ENCODE results near the gene SH3BP4. TPM values are rescaled to one million over a fixed set of nuclear protein-coding genes. Genes with fewer than 3 reads are reported as not detected.
A peak's percentile ranks its signal among the peaks of the same experiment; 100 is the strongest.

Gene SH3BP4
- total RNA-seq, 1 donor from 2014 or later: 58.6 TPM

GRCh38 chr2:235027558-235028214 lies 75.9 kb downstream of the SH3BP4 start:
- Mint-ChIP-seq H3K9me3 (ENCODE audit: unreplicated experiment) (no peaks in the 10 kb centered on the region), H3K4me1 (ENCODE audit: unreplicated experiment) (peaks cover 21% of the 10 kb centered on the region), H3K36me3 (ENCODE audit: low read depth, unreplicated experiment) (peaks cover 19% of the 10 kb centered on the region), H3K4me3 (ENCODE audit: unreplicated experiment) (peak overlapping the region; percentile 14), H3K27ac (ENCODE audit: unreplicated experiment) (no peak overlapping the region), H3K27me3 (ENCODE audit: unreplicated experiment) (peaks cover 8% of the 10 kb centered on the region)
- no peak for DNase-seq (ENCODE audit: low spot score)
- no peak for TF ChIP-seq CTCF (IDR thresholded peaks at IDR 0.05; ENCODE audit: unreplicated experiment)

- Mint-ChIP-seq H3K36me3 (ENCODE audit: low read depth, unreplicated experiment) (peaks cover 19% of the 10 kb centered on the region), H3K4me3 (ENCODE audit: unreplicated experiment) (peak overlapping the region; percentile 49), H3K27ac (ENCODE audit: unreplicated experiment) (no peak overlapping the region), H3K4me1 (ENCODE audit: unreplicated experiment) (peaks cover 21% of the 10 kb centered on the region), H3K9me3 (ENCODE audit: unreplicated experiment) (no peaks in the 10 kb centered on the region), H3K27me3 (ENCODE audit: unreplicated experiment) (peaks cover 8% of the 10 kb centered on the region)
- DNase-seq (ENCODE audit: low spot score): no peak
- no peak for TF ChIP-seq CTCF (IDR thresholded peaks at IDR 0.05; ENCODE audit: unreplicated experiment)
Measured at GRCh38 chr2:235028646-235029045, 76.8 kb downstream of the SH3BP4 start.

- Mint-ChIP-seq H3K9me3 (ENCODE audit: unreplicated experiment) (no peaks in the 10 kb centered on the region), H3K27ac (ENCODE audit: unreplicated experiment) (no peak overlapping the region), H3K36me3 (ENCODE audit: low read depth, unreplicated experiment) (peaks cover 19% of the 10 kb centered on the region), H3K4me1 (ENCODE audit: unreplicated experiment) (peaks cover 21% of the 10 kb centered on the region), H3K27me3 (ENCODE audit: unreplicated experiment) (peaks cover 8% of the 10 kb centered on the region), H3K4me3 (ENCODE audit: unreplicated experiment) (no peak overlapping the region)
- TF ChIP-seq CTCF (IDR thresholded peaks at IDR 0.05; ENCODE audit: unreplicated experiment): no peak
- no peak for DNase-seq (ENCODE audit: low spot score)
Measured at GRCh38 chr2:235029054-235029453, 77.2 kb downstream of the SH3BP4 start.

GRCh38 chr2:235030126-235030525 lies 78.3 kb downstream of the SH3BP4 start:
- no peak overlapping the region for H3K4me3 Mint-ChIP-seq (ENCODE audit: unreplicated experiment)
- no peak for TF ChIP-seq CTCF (IDR thresholded peaks at IDR 0.05; ENCODE audit: unreplicated experiment)
- no peaks in the 10 kb centered on the region for H3K9me3 Mint-ChIP-seq (ENCODE audit: unreplicated experiment)
- DNase-seq (ENCODE audit: low spot score): no peak
- H3K4me1 Mint-ChIP-seq (ENCODE audit: unreplicated experiment): peaks cover 19% of the 10 kb centered on the region
- no peak overlapping the region for H3K27ac Mint-ChIP-seq (ENCODE audit: unreplicated experiment)
- peaks cover 19% of the 10 kb centered on the region for H3K36me3 Mint-ChIP-seq (ENCODE audit: low read depth, unreplicated experiment)
- H3K27me3 Mint-ChIP-seq (ENCODE audit: unreplicated experiment): peaks cover 8% of the 10 kb centered on the region

GRCh38 chr2:235030936-235031335 lies 79.1 kb downstream of the SH3BP4 start:
- Mint-ChIP-seq H3K27me3 (ENCODE audit: unreplicated experiment) (peaks cover 8% of the 10 kb centered on the region), H3K27ac (ENCODE audit: unreplicated experiment) (no peak overlapping the region)

More at GRCh38 chr2:235030936-235031335, 79.1 kb downstream of the SH3BP4 start:
- TF ChIP-seq CTCF (IDR thresholded peaks at IDR 0.05; ENCODE audit: unreplicated experiment): no peak
- peaks cover 20% of the 10 kb centered on the region for H3K36me3 Mint-ChIP-seq (ENCODE audit: low read depth, unreplicated experiment)
- H3K4me3 Mint-ChIP-seq (ENCODE audit: unreplicated experiment): no peak overlapping the region
- DNase-seq (ENCODE audit: low spot score): no peak
- peaks cover 12% of the 10 kb centered on the region for H3K4me1 Mint-ChIP-seq (ENCODE audit: unreplicated experiment)
- H3K9me3 Mint-ChIP-seq (ENCODE audit: unreplicated experiment): no peaks in the 10 kb centered on the region
